Endothelial cell of umbilical vein (primary cell): Measurements from ENCODE around the gene COTL1.

Experiments used
- CTCF ChIP-seq, 2 donors: IDR thresholded peaks; 1 replicate in 1 of 2; 2 replicates in 1 of 2; pipeline ENCODE4 v1.5.1; 2011; ENCODE audit warnings: low read length in 2 of 2, mild to moderate bottlenecking in 2 of 2, moderate library complexity in 2 of 2, control low read depth in 1 of 2, inconsistent platforms in 1 of 2, low read depth in 1 of 2; ENCODE audit not compliant: insufficient read depth in 1 of 2; ENCODE audit errors: extremely low read depth in 1 of 2
- EZH2 ChIP-seq: IDR thresholded peaks from 2 replicates; pipeline ENCODE4 v1.6.1; 2012; ENCODE audit warnings: borderline replicate concordance, low read depth, mild to moderate bottlenecking, moderate library complexity, low read length, inconsistent platforms; ENCODE audit not compliant: severe bottlenecking
- FOS ChIP-seq: IDR thresholded peaks from 2 replicates; pipeline ENCODE4 v1.6.1; 2011; ENCODE audit warnings: mild to moderate bottlenecking, low read length, moderate library complexity, borderline replicate concordance; ENCODE audit not compliant: insufficient read depth
- MAX ChIP-seq: IDR thresholded peaks from 2 replicates; pipeline ENCODE4 v1.6.1; 2011; ENCODE audit not compliant: insufficient read depth, insufficient read length
- POLR2A ChIP-seq: IDR thresholded peaks from 2 replicates; pipeline ENCODE4 v1.6.1; 2012; ENCODE audit warnings: low read depth, mild to moderate bottlenecking, control low read depth, low read length
- POLR2AphosphoS5 ChIP-seq: IDR thresholded peaks from 2 replicates; pipeline ENCODE4 v1.6.1; 2012; ENCODE audit warnings: low read depth, mild to moderate bottlenecking, control low read depth, low read length, moderate library complexity; ENCODE audit not compliant: insufficient read depth

- TF ChIP-seq CTCF (IDR thresholded peaks at IDR 0.05; ENCODE audit: extremely low read depth in 1 of 2, insufficient read depth in 1 of 2, low read depth in 1 of 2, low read length in 2 of 2) (no peak), POLR2AphosphoS5 (no peak), POLR2A (no peak), FOS (no peak), EZH2 (no peak), MAX (no peak)
Observed at GRCh38 chr16:84638231-84638806, 20.4 kb upstream of the COTL1 start.
